ENCODE results near the gene EFHD1. TPM values are rescaled to one million over a fixed set of nuclear protein-coding genes. Genes with fewer than 3 reads are reported as not detected.

The EFHD1 gene
- total and polyA plus RNA-seq, 2 of the 13 experiments (the other 11 are each of a cell fraction or from before 2014, with no cell fraction given), result 0.09 TPM; not detected in 1

- TF ChIP-seq PAXIP1 (CRISPR knock-in tag; conservative IDR thresholded peaks at IDR 0.05), result no peak
- no peak for TF ChIP-seq ZNF556 (CRISPR knock-in tag; IDR thresholded peaks at IDR 0.05; ENCODE audit: borderline replicate concordance)
- no peak for TF ChIP-seq NFRKB (IDR thresholded peaks at IDR 0.05)
- no peak for TF ChIP-seq ZNF543 (CRISPR knock-in tag; IDR thresholded peaks at IDR 0.05)
- TF ChIP-seq MEIS1 (CRISPR knock-in tag; IDR thresholded peaks at IDR 0.05; ENCODE audit: borderline replicate concordance), result no peak
- TF ChIP-seq ZBTB2 (CRISPR knock-in tag; IDR thresholded peaks at IDR 0.05; ENCODE audit: low read depth), result no peak
- no peak for TF ChIP-seq ZSCAN12 (CRISPR knock-in tag; IDR thresholded peaks at IDR 0.05)
- TF ChIP-seq ZNF318 (CRISPR knock-in tag; IDR thresholded peaks at IDR 0.05), result no peak
- no peak for TF ChIP-seq REPIN1 (CRISPR knock-in tag; IDR thresholded peaks at IDR 0.05; ENCODE audit: borderline replicate concordance, low read depth)
- no peak for TF ChIP-seq ARHGAP35 (CRISPR knock-in tag; IDR thresholded peaks at IDR 0.05; ENCODE audit: borderline replicate concordance)
- no peak for TF ChIP-seq ZNF775 (CRISPR knock-in tag; IDR thresholded peaks at IDR 0.05; ENCODE audit: borderline replicate concordance)
- TF ChIP-seq SNAPC2 (CRISPR knock-in tag; IDR thresholded peaks at IDR 0.05), result no peak
- no peak for TF ChIP-seq MBD4 (IDR thresholded peaks at IDR 0.05; ENCODE audit: borderline replicate concordance, low read length)
- no peak for TF ChIP-seq PHF20 (CRISPR knock-in tag; IDR thresholded peaks at IDR 0.05)
- no peak for TF ChIP-seq ZNF230 (CRISPR knock-in tag; IDR thresholded peaks at IDR 0.05)
- no peak for TF ChIP-seq SP140L (CRISPR knock-in tag; IDR thresholded peaks at IDR 0.05; ENCODE audit: borderline replicate concordance)
Measured at GRCh38 chr2:232592772-232593395, 40.5 kb upstream of the EFHD1 start (continued).

All from HepG2 (cell line).